GM19240 (cell line): Measurements from ENCODE around the gene RABEP2.
"Not testable (repeated sequence)": the region's sequence is repeated elsewhere in the genome, so short reads cannot be mapped to it uniquely, and the experiment has no call there.

Source experiments
- DNase-seq: peaks from one replicate; pipeline ENCODE4 v3.0.0; 2011; ENCODE audit warnings: low spot score; ENCODE audit not compliant: insufficient read length

The RABEP2 gene

GRCh38 chr16:28904363-28904762 lies 20.7 kb downstream of the RABEP2 start:
- DNase-seq = no peak

GRCh38 chr16:28903344-28904042 lies 21.5 kb downstream of the RABEP2 start:
- DNase-seq = no peak

GRCh38 chr16:28902909-28903308 lies 22.1 kb downstream of the RABEP2 start:
- no peak for DNase-seq

DNA sequence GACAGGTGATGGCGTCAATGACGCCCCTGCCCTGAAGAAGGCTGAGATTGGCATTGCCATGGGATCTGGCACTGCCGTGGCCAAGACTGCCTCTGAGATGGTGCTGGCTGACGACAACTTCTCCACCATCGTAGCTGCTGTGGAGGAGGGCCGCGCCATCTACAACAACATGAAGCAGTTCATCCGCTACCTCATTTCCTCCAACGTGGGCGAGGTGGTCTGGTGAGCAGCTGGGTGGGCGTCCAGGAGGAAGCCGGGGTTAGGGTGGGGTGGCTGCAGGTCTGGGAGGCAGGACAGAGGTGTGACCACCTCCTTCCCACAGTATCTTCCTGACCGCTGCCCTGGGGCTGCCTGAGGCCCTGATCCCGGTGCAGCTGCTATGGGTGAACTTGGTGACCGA lies 23.2 kb downstream of the RABEP2 start:
- no peak for DNase-seq

GRCh38 chr16:28900601-28901000 lies 24.4 kb downstream of the RABEP2 start:
- no peak for DNase-seq

DNA sequence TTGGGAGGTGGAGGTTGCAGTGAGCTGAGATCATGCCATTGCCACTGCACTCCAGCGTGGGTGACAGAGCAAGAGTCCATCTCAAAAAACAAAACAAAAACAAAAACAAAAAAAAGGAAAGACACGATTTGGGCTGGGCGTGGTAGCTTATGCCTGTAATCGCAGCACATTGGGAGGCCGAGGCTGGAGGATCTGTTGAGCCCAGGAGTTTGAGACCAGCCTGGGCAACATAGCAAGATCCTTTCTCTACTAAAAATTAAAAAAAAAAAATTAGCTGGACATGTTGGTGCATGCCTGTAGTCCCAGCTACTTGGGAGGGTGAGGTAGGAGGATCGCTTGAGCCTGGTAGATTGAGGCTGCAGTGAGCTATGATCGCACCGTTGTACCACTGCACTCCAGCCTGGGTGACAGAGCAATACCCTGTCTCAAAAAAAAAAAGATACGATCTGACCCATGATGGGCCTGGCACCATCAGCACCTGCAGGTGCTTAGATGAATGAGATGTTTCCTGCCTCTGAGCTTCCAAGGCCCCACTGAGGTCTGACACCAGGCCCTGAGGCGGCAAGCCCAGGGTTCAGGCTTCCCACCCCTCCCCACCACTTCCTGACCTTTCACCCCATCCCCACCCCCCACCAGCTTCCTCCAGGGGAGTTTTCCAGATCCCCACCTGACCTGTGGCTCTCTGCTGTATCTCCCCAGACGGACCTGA lies 25.0 kb downstream of the RABEP2 start:
- DNase-seq = no peak

DNA sequence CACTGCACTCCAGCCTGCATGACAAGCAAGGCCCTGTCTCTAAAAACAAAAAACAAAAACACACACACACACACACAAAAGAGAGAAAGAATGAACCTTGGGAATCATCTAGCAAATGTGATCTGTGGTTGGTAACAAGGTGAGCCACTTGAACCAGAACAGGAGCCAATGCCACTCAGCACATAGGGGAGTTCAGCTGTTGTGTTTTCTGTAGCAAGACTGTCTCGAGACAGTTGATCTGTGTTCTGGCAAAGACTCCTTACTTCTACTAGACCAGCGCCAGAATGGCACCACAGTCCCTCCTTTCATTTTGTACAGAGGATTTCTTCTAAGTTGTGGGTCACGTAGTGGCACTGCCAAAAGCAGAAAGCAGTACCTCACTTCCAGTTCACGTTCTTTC lies 26.1 kb downstream of the RABEP2 start:
- DNase-seq = no peak

- DNase-seq = no peak
These were observed 26.8 kb downstream of the RABEP2 start for GRCh38 chr16:28898266-28898665.

DNA sequence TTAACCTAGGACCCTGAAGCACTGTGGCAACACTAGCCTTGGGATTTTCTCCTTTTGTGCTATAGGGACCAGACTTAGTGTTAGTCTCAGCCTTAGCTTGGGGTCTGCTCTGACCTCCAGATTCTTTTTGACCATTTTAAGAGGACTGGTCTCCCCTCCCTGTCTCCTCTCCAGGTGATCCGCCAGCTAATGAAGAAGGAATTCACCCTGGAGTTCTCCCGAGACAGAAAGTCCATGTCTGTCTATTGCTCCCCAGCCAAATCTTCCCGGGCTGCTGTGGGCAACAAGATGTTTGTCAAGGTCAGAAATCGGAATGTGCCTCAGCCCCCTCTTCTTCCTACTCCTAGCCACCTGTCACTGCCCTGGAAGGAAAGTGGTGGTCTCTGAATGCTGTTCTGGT lies 27.2 kb downstream of the RABEP2 start:
- DNase-seq = no peak

GRCh38 chr16:28895609-28896008 lies 29.4 kb downstream of the RABEP2 start:
- no peak for DNase-seq

DNA sequence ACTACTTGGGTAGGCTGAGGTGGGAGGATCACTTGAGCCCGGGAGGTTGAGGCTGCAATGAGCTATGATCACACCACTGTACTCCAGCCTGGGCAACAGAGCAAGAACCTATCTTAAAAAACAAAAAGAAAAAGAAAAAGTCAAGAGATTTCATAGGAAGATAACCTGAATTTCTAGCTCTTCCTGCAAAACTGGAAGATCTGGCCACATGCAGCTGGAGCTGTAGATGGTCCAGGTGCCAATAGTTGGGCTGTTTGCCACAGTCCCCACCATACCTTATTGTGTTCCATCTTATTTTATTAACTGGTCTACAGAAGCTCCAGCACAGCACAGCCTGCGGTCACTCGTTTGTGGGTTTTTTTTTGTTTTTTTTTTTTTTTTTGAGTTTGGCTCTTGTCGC lies 31.7 kb downstream of the RABEP2 start:
- DNase-seq = no peak

DNA sequence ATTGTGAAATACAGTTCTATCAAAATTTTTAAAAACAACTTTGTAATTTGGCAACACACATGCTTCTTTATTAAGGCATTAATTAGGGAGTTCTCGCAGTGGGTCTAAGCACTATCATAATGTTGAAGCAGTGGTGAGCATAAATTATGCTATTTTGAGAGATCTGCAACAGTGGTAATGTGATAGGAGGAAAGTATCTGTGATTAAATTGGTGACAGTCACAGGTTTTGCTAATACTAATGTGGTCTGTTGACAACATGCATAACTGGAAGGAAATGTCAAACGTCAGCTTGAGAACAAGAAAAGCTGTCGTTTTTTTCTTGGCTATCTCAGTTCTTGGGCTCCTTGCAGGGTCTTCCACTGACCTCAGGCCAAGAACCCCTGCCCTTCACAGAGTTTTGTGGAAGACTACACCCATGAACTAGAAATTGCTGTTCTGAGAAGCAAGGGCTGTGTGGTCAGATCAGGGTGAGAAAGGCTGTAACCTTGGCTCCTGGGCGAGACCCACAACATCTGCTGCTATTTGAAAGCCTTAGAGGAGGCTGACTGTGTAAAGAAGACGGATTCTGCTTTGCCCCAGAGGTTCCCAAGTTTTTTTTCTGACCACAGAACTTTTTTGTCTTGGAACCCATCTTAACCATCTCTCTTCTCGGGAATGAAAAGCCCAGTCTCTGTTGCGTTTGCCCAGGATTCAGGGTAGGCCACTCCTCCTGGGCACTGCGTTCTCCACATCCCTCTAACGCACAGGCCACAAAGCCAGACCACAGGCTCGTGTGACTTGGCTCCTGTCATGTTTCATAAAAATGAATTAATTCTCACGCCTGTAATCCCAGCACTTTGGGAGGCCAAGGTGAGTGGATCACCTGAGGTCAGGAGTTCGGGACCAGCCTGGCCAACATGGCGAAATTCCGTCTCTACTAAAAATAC lies 32.8 kb downstream of the RABEP2 start:
- no peak for DNase-seq

DNA sequence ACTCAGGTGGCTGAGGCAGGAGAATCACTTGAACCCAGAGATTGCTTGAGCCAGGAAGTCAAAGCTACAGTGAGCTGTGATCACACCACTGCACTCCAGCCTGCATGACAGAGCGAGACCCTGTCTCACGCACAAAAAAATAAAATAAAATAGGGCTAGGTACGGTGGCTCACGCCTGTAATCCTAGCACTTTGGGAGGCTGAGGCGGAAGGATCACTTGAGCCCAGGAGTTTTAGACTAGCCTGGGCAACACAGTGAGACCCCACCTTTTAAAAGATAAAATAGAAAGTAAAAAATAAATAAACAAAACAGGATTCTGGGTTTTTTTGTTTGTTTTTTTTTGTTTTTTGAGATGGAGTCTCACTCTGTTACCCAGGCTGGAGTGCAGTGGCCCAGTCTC lies 34.7 kb downstream of the RABEP2 start:
- not testable (repeated sequence) for DNase-seq

DNA sequence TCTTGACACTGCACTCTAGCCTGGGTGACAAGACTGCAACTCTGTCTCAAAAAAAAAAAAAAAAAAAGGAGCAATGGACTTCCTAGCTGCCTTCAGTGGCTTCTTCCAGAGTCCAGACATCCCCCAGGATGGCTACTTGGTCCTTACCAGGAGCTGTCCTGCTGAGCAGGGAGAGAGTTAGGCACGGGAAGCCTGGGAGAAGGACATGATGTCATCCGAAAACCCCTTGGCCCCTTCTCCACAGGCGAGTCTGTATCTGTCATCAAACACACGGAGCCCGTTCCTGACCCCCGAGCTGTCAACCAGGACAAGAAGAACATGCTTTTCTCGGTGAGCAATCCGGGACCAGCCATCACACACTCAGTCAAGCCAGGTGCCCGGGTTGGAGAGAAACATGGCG lies 38.1 kb downstream of the RABEP2 start:
- no peak for DNase-seq

DNA sequence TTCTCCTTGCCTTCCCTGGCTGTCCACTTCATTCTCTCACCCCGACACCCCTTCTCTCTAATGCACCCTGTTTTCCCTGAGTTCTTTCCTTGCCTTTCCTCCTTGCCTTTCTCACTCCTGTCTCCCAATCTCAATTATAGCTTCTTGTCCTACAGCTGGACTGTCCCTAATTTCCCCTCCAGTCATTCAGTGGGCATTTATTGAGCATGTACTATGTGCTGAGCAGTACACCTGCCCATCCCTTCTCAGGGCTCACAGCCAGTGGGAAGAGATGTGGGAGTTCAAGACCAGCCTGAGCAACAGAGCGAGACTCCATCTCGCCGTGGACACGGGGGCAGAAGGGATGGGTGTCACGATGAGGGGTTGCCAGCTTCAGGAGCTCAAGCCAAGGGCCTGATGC lies 41.0 kb downstream of the RABEP2 start:
- DNase-seq = no peak

DNA sequence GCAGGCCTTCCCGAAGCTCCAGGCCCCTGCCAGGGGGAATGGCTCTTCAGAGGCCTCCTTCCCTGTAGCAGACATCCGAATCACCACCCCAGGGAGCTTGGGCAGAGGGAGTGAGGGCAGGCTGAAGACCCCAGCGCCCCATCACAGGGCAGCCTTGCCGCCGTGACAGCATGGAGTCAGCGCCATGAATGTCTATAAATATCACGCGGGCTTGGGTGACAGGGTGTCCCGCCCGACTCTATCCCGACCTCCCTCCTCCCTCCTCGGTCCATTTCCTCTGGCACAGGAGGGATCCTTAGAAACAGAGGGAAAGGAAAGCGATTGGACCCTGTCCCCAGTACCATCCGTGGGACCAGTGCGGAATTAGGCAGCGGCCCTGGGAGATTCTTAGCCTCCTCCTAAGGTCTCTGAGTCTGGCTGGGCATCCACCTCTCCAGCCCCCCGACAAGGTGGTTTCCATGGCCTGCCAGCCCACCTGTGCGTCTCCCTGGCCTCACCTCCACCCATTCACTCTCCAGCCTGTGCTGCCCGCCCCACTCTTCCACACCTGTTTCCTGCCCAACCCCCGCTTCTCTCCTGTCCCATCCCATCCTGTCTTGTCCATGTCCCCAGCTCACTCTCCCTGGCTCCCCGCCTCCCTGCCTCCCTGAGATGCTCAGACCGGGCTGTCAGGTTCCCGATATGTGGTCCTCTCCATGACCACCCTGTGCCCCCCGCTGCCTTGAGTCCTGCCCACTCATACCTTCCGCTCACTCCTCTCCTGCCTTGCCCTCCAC lies 41.6 kb downstream of the RABEP2 start:
- no peak for DNase-seq

GRCh38 chr16:28882551-28883160 lies 42.4 kb downstream of the RABEP2 start:
- DNase-seq = no peak

DNA sequence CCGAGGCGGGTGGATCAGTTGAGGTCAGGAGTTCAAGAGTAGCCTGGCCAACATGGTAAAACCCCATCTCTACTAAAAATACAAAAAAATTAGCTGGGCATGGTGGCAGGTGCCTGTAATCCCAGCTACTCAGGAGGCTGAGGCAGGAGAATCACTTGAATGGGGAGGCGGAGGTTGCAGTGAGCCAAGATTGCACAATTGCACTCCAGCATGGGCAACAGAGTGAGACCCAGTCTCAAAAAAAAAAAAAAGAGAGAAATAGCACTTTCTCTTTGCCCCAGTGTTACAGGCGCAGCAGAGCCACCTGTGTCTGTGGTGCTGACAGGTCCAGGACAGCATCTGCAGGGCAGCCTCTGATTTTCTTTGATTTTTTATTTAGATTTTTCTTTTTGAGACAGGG lies 43.5 kb downstream of the RABEP2 start:
- not testable (repeated sequence) for DNase-seq

DNA sequence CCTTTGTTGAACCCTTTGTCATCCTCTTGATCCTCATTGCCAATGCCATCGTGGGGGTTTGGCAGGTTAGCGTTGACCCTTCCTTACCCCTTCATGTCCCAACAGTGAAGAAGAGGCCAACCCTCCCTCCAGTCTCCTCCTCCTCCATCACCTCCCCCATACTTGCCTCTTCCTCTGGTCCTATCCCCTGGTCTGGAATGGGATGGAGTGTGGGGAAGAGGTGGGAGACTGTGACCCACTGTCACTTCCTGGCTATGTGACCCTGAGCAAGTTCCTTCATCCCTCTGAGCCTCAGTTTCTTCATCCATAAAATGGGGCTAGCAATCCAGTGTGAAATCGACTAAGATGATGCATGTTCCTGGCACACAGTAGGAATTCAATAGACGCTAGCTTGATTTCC lies 44.1 kb downstream of the RABEP2 start:
- no peak for DNase-seq

GRCh38 chr16:28880589-28880915 lies 44.5 kb downstream of the RABEP2 start:
- DNase-seq = no peak
